ENCODE measurements around the gene PRR16.

Gene PRR16

GRCh38 chr5:120466341-120467006 lies 2.4 kb downstream of the PRR16 start:
- TF ChIP-seq JUND (IDR thresholded peaks at IDR 0.05; ENCODE audit: low read depth): no peak
- DNase-seq (ENCODE audit: low read depth in 1 of 2, low spot score in 1 of 2): no peak
- in situ Hi-C loops (cut with HindIII; ENCODE audit: low pct_unique_long_range_greater_than_20kb, low sequenced_read_pairs): no loop called here

- DNase-seq (ENCODE audit: low read depth in 1 of 2, low spot score in 1 of 2): no peak
- TF ChIP-seq JUND (IDR thresholded peaks at IDR 0.05; ENCODE audit: low read depth): no peak
- in situ Hi-C loops (cut with HindIII; ENCODE audit: low pct_unique_long_range_greater_than_20kb, low sequenced_read_pairs): no loop called here
Observed at GRCh38 chr5:120471971-120472370, 7.9 kb downstream of the PRR16 start.

- TF ChIP-seq JUND (IDR thresholded peaks at IDR 0.05; ENCODE audit: low read depth): no peak
- in situ Hi-C loops (cut with HindIII; ENCODE audit: low pct_unique_long_range_greater_than_20kb, low sequenced_read_pairs): no loop called here
- DNase-seq (ENCODE audit: low read depth in 1 of 2, low spot score in 1 of 2): no peak
Observed at GRCh38 chr5:120472911-120473310, 8.8 kb downstream of the PRR16 start.

- TF ChIP-seq JUND (IDR thresholded peaks at IDR 0.05; ENCODE audit: low read depth): no peak
- no peak for DNase-seq (ENCODE audit: low read depth in 1 of 2, low spot score in 1 of 2)
- in situ Hi-C loops (cut with HindIII; ENCODE audit: low pct_unique_long_range_greater_than_20kb, low sequenced_read_pairs): no loop called here
Observed at GRCh38 chr5:120473332-120473731, 9.2 kb downstream of the PRR16 start.

GRCh38 chr5:120476063-120476462 lies 12.0 kb downstream of the PRR16 start:
- in situ Hi-C loops (cut with HindIII; ENCODE audit: low pct_unique_long_range_greater_than_20kb, low sequenced_read_pairs): no loop called here
- no peak for TF ChIP-seq JUND (IDR thresholded peaks at IDR 0.05; ENCODE audit: low read depth)
- no peak for DNase-seq (ENCODE audit: low read depth in 1 of 2, low spot score in 1 of 2)

- DNase-seq (ENCODE audit: low read depth in 1 of 2, low spot score in 1 of 2): no peak
- in situ Hi-C loops (cut with HindIII; ENCODE audit: low pct_unique_long_range_greater_than_20kb, low sequenced_read_pairs): no loop called here
- TF ChIP-seq JUND (IDR thresholded peaks at IDR 0.05; ENCODE audit: low read depth): no peak
Observed at GRCh38 chr5:120479066-120479465, 15.0 kb downstream of the PRR16 start.

GRCh38 chr5:120499876-120500563 lies 35.9 kb downstream of the PRR16 start:
- TF ChIP-seq JUND (IDR thresholded peaks at IDR 0.05; ENCODE audit: low read depth): no peak

GRCh38 chr5:120502531-120502930 lies 38.4 kb downstream of the PRR16 start:
- in situ Hi-C loops (cut with HindIII; ENCODE audit: low pct_unique_long_range_greater_than_20kb, low sequenced_read_pairs): no loop called here
- TF ChIP-seq JUND (IDR thresholded peaks at IDR 0.05; ENCODE audit: low read depth): no peak
- no peak for DNase-seq (ENCODE audit: low read depth in 1 of 2, low spot score in 1 of 2)

More at GRCh38 chr5:120499876-120500563, 35.9 kb downstream of the PRR16 start:
- no peak for DNase-seq (ENCODE audit: low read depth in 1 of 2, low spot score in 1 of 2)
- in situ Hi-C loops (cut with HindIII; ENCODE audit: low pct_unique_long_range_greater_than_20kb, low sequenced_read_pairs): no loop called here

- in situ Hi-C loops (cut with HindIII; ENCODE audit: low pct_unique_long_range_greater_than_20kb, low sequenced_read_pairs): no loop called here
- TF ChIP-seq JUND (IDR thresholded peaks at IDR 0.05; ENCODE audit: low read depth): no peak
- no peak for DNase-seq (ENCODE audit: low read depth in 1 of 2, low spot score in 1 of 2)
Observed at GRCh38 chr5:120503341-120503740, 39.2 kb downstream of the PRR16 start.

GRCh38 chr5:120504057-120504456 lies 40.0 kb downstream of the PRR16 start:
- in situ Hi-C loops (cut with HindIII; ENCODE audit: low pct_unique_long_range_greater_than_20kb, low sequenced_read_pairs): no loop called here
- no peak for TF ChIP-seq JUND (IDR thresholded peaks at IDR 0.05; ENCODE audit: low read depth)
- peak in 1 of 2 experiments; percentile 21 for DNase-seq (ENCODE audit: low read depth in 1 of 2, low spot score in 1 of 2)

- in situ Hi-C loops (cut with HindIII; ENCODE audit: low pct_unique_long_range_greater_than_20kb, low sequenced_read_pairs): no loop called here
- no peak for DNase-seq (ENCODE audit: low read depth in 1 of 2, low spot score in 1 of 2)
- TF ChIP-seq JUND (IDR thresholded peaks at IDR 0.05; ENCODE audit: low read depth): no peak
Observed at GRCh38 chr5:120507197-120507596, 43.1 kb downstream of the PRR16 start.

GRCh38 chr5:120507800-120508463 lies 43.8 kb downstream of the PRR16 start:
- no peak for DNase-seq (ENCODE audit: low read depth in 1 of 2, low spot score in 1 of 2)
- no peak for TF ChIP-seq JUND (IDR thresholded peaks at IDR 0.05; ENCODE audit: low read depth)
- in situ Hi-C loops (cut with HindIII; ENCODE audit: low pct_unique_long_range_greater_than_20kb, low sequenced_read_pairs): no loop called here

GRCh38 chr5:120509053-120509452 lies 45.0 kb downstream of the PRR16 start:
- DNase-seq (ENCODE audit: low read depth in 1 of 2, low spot score in 1 of 2): no peak
- no peak for TF ChIP-seq JUND (IDR thresholded peaks at IDR 0.05; ENCODE audit: low read depth)
- in situ Hi-C loops (cut with HindIII; ENCODE audit: low pct_unique_long_range_greater_than_20kb, low sequenced_read_pairs): no loop called here
